Keratinocyte (primary cell): ENCODE data around the gene ZEB2. TPM values are rescaled to one million over a fixed set of nuclear protein-coding genes. Genes with fewer than 3 reads are reported as not detected.

Source experiments
- DNase-seq: peaks from one replicate; pipeline ENCODE4 v3.0.0-alpha.2; 2011; ENCODE audit warnings: low read depth, missing footprints, low spot score
- FAIRE-seq: peaks from 2 replicates; lab custom pipeline; 2011; peaks lifted over from hg19 to GRCh38; lab: Jason Lieb, UNC
- H2AFZ ChIP-seq: 2 replicates; pipeline ENCODE4 v1.6.0; 2012; ENCODE audit warnings: low read length, control low read depth, inconsistent platforms; ENCODE audit not compliant: control insufficient read depth
- H3K27ac ChIP-seq: 2 replicates; pipeline ENCODE4 v1.5.1; 2011; ENCODE audit warnings: low read length; ENCODE audit not compliant: control insufficient read depth, insufficient read depth
- H3K27me3 ChIP-seq: 3 replicates; pipeline ENCODE4 v1.6.0; 2011; ENCODE audit warnings: low read length; ENCODE audit not compliant: control insufficient read depth, insufficient read depth; ENCODE audit errors: extremely low read depth
- H3K36me3 ChIP-seq, 2 experiments: 2 replicates in 1 of 2; 3 replicates in 1 of 2; pipeline ENCODE4 v1.5.1; 2011; ENCODE audit warnings: low read length in 2 of 2, mild to moderate bottlenecking in 1 of 2; ENCODE audit not compliant: control insufficient read depth in 2 of 2, insufficient read depth in 2 of 2; ENCODE audit errors: extremely low read depth in 1 of 2
- H3K4me1 ChIP-seq: 3 replicates; pipeline ENCODE4 v1.5.1; 2011; ENCODE audit warnings: low read length; ENCODE audit not compliant: control insufficient read depth, insufficient read depth; ENCODE audit errors: extremely low read depth
- H3K4me2 ChIP-seq: 3 replicates; pipeline ENCODE4 v1.6.0; 2011; ENCODE audit warnings: low read depth, low read length; ENCODE audit not compliant: control insufficient read depth, insufficient read depth; ENCODE audit errors: extremely low read depth
- H3K4me3 ChIP-seq, 3 experiments: fragments of 200-600 bp in 1 of 3; sonication (generic) in 1 of 3; 2 replicates in 2 of 3; 3 replicates in 1 of 3; pipeline ENCODE4 v1.5.1; 2011 to 2016; ENCODE audit warnings: low read length in 3 of 3, mild to moderate bottlenecking in 3 of 3, control low read depth in 2 of 3, inconsistent platforms in 1 of 3, low read depth in 1 of 3, mixed read lengths in 1 of 3, mixed run types in 1 of 3, moderate library complexity in 1 of 3; ENCODE audit not compliant: control insufficient read depth in 2 of 3, insufficient read depth in 2 of 3; ENCODE audit errors: extremely low read depth in 1 of 3
- H3K79me2 ChIP-seq: 2 replicates; pipeline ENCODE4 v1.6.0; 2012; ENCODE audit warnings: low read length; ENCODE audit not compliant: control insufficient read depth, insufficient read depth
- H3K9ac ChIP-seq: 3 replicates; pipeline ENCODE4 v1.6.0; 2011; ENCODE audit warnings: low read length; ENCODE audit not compliant: control insufficient read depth, insufficient read depth; ENCODE audit errors: extremely low read depth
- H3K9me1 ChIP-seq: 3 replicates; pipeline ENCODE4 v1.6.0; 2011; ENCODE audit warnings: low read length; ENCODE audit not compliant: control insufficient read depth, insufficient read depth; ENCODE audit errors: extremely low read depth
- H3K9me3 ChIP-seq: 2 replicates; pipeline ENCODE4 v1.5.1; 2012; ENCODE audit warnings: low read depth, low read length; ENCODE audit not compliant: control insufficient read depth
- H4K20me1 ChIP-seq: 3 replicates; pipeline ENCODE4 v1.6.0; 2011; ENCODE audit warnings: low read length; ENCODE audit not compliant: control insufficient read depth, insufficient read depth; ENCODE audit errors: extremely low read depth
- CTCF ChIP-seq, 3 experiments: IDR thresholded peaks in 1 of 3; conservative IDR thresholded peaks in 1 of 3; optimal IDR thresholded peaks in 1 of 3; 2 replicates in 2 of 3; 3 replicates in 1 of 3; pipeline versions ENCODE3 to v1.5.1; 2011; ENCODE audit warnings: low read length in 3 of 3, mild to moderate bottlenecking in 3 of 3, moderate library complexity in 2 of 3, control low read depth in 1 of 3, inconsistent platforms in 1 of 3; ENCODE audit not compliant: insufficient read depth in 2 of 3; ENCODE audit errors: extremely low read depth in 1 of 3
- EZH2 ChIP-seq: IDR thresholded peaks from one replicate; pipeline ENCODE4 v1.6.1; 2012; ENCODE audit warnings: inconsistent platforms, mild to moderate bottlenecking, low read length, moderate library complexity
- dilution Hi-C: fragments of 300-500 bp; cut with MboI; formaldehyde crosslinking; loops from one replicate; pipeline ENCODE4 v1.7.0; 2020; ENCODE audit warnings: low sequenced_read_pairs; ENCODE audit not compliant: extremely low pct_ligation_motif_present
- polyA plus RNA-seq, 5 experiments: library from polyadenylated mRNA; depleted of rRNA in 3 of 5; stranded (reverse) in 3 of 5; stranded (forward) in 1 of 5; unstranded in 1 of 5; fragments of >200 nt; gene quantifications; 1 replicate in 1 of 5; 2 replicates in 3 of 5; 3 replicates in 1 of 5; pipeline versions ENCODE4 v1.2.1 to v1.2.3, GENCODE V29; 2011 to 2012; ENCODE audit warnings: missing spikeins in 2 of 5, low read depth in 1 of 5, low replicate concordance in 1 of 5

ZEB2 gene
- polyA plus RNA-seq, 1 donor (not counting 4 experiments of a cell fraction or from before 2014, with no cell fraction given), result 0.12 TPM

GRCh38 chr2:144385381-144385780 is 134.5 kb downstream of the ZEB2 start:
- Histone ChIP-seq H3K27me3 (no peaks in the 10 kb centered on the region), H3K9ac (no peak overlapping the region), H2AFZ (no peak overlapping the region), H3K36me3 (no peaks in the 10 kb centered on the region), H3K9me1 (no peaks in the 10 kb centered on the region), H3K4me3 (no peak overlapping the region), H3K4me2 (no peak overlapping the region), H4K20me1 (no peaks in the 10 kb centered on the region), H3K4me1 (peaks cover 6% of the 10 kb centered on the region), H3K79me2 (no peaks in the 10 kb centered on the region), H3K9me3 (no peaks in the 10 kb centered on the region), H3K27ac (no peak overlapping the region)
- dilution Hi-C loops, result no loop called here
- FAIRE-seq (no peak), DNase-seq (no peak)
- TF ChIP-seq EZH2, result no peak
- TF ChIP-seq CTCF (optimal IDR thresholded peaks at IDR 0.05 in 1 of 3, IDR thresholded peaks at IDR 0.05 in 1 of 3, conservative IDR thresholded peaks at IDR 0.05 in 1 of 3; ENCODE audit: extremely low read depth in 1 of 3, insufficient read depth in 2 of 3, low read length in 3 of 3), result no peak

- DNase-seq, result no peak
- Histone ChIP-seq H3K9ac (no peak overlapping the region), H3K9me1 (no peaks in the 10 kb centered on the region), H3K4me3 (no peak overlapping the region), H2AFZ (no peak overlapping the region), H3K27ac (no peak overlapping the region), H4K20me1 (no peaks in the 10 kb centered on the region), H3K79me2 (no peaks in the 10 kb centered on the region), H3K4me2 (no peak overlapping the region), H3K36me3 (no peaks in the 10 kb centered on the region), H3K4me1 (no peaks in the 10 kb centered on the region), H3K27me3 (no peaks in the 10 kb centered on the region), H3K9me3 (no peaks in the 10 kb centered on the region)
- dilution Hi-C loops, result no loop called here
- no peak for FAIRE-seq
- TF ChIP-seq CTCF (optimal IDR thresholded peaks at IDR 0.05 in 1 of 3, IDR thresholded peaks at IDR 0.05 in 1 of 3, conservative IDR thresholded peaks at IDR 0.05 in 1 of 3; ENCODE audit: extremely low read depth in 1 of 3, insufficient read depth in 2 of 3, low read length in 3 of 3), result no peak
- no peak for TF ChIP-seq EZH2
These were observed 136.3 kb downstream of the ZEB2 start for GRCh38 chr2:144383571-144384100.
